ENCODE measurements around the gene BRD7.
A peak's percentile ranks its signal among the peaks of the same experiment; 100 is the strongest.

Gene BRD7

DNA sequence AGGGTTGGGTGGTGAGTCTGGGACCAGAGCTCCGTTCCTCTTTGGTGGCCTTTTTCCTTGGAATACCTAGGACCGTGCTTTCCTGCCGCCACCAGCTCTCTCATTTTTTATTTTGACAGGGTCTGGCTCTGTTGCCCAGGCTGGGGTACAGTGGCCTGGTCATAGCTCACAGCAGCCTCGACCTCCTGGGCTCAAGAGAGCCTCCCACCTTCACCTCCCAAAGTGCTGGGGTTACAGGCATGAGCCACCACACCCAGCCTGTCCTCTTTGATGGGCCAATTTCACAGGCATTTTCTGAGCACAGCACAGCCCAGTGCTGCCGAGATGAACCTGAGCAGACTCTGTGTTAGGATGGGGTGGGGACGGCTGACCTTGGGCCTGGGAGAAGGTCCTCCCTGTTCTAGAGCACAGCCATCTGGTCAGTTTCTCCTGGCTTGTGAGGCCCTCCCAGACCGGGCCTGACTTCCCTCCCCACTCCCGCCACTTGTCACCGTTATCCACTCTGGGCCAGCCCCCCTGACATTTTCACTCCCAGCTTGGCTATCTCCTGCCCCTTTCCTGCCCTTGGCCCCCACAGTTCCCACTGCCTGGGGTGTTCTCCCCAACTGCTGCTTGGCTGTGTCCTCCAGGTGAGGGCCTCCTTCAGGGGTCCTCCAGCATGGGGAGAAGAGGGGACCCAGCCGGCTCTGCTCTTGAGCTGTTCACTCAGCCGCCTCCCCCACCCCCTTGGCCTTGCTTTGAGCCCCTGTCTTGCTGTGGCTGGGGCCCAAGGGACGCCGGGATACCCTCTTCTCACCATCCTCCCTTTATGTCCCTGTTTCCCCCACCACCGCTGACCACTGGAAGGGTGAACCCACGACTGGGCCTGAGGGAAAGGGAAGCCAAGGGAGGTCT, 97.4 kb downstream of the BRD7 start:
- DNase-seq, result no peak

DNA sequence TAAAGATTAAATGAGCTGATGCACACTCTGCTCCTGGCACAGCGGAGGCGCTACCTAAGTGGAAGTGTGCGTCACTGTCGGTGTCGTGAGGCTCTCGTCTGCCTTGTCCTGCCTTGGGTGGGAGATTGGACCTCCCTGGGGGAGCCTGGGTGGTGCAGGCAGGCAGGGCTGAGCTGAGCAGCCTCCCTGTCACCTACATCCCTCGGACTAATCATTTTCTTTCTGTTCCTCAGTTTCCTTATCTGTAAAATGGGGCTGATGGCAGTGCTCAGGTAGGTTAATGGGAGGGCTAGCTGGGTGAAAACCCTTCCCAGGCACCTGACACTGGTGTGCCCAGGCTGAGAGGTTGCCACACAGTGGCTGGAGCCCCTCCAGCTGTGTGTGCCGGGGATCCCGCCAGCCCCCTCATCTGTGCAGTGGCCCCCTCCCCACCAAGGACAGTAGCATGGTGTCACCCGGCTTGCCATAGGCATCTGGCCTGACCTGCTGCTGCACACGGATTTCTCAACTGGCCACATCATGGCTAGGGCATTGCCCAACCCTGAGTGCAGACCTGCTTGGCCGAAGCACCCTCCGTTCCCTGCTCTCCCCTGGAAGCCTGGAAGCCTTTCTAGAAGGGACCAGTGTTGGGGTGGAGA, 98.2 kb downstream of the BRD7 start:
- no peak for DNase-seq

- DNase-seq, result no peak
Observed at GRCh38 chr16:50269769-50270509, 98.8 kb downstream of the BRD7 start.

GRCh38 chr16:50269061-50269705, 99.6 kb downstream of the BRD7 start:
- DNase-seq, result no peak

DNA sequence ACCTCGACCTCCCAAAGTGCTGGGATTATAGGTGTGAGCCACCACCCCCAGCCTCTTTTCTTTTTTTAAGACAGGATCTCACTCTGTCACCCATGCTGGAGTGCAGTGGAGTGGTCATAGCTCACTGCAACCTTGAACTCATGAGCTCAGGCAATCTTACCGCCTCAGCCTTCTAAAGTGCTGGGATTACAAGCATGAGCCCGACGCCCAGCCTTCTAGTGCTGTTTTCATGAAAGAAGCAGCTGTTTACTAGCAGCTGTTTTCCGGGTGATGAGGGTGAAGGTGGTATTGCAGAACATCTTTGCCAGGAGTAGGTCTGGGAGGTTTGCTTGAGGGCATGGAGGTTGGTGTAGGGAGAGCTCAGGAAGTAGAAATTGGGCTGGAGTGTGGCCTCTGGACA, 100.4 kb downstream of the BRD7 start:
- no peak for DNase-seq

- DNase-seq, result no peak
Observed at GRCh38 chr16:50267651-50268050, 101.1 kb downstream of the BRD7 start.

DNA sequence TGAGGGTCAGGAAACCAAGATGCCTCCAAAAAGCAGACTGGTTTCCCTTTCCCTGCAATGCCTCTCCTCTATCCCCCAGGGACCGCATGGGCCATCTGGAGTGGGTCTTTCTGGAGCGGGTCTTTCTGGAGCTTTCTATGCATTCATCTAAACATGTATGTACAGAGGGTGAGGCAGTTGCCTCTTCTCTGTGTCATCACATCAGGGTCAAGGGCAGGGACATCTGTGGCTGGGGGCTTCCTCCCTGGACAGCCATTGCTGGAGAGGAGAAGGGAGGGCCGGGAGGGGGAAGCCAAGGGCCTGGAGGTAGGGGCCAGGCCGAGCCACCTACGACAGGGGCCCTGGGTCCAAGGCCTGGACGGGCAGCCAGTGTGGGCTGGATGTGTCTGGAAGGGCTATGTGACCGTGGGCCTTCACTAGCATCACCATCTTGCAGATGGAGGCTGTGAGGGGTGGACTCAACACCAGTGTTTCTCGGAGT, 101.6 kb downstream of the BRD7 start:
- DNase-seq, result peak in 1 of 2 experiments; percentile 14

DNA sequence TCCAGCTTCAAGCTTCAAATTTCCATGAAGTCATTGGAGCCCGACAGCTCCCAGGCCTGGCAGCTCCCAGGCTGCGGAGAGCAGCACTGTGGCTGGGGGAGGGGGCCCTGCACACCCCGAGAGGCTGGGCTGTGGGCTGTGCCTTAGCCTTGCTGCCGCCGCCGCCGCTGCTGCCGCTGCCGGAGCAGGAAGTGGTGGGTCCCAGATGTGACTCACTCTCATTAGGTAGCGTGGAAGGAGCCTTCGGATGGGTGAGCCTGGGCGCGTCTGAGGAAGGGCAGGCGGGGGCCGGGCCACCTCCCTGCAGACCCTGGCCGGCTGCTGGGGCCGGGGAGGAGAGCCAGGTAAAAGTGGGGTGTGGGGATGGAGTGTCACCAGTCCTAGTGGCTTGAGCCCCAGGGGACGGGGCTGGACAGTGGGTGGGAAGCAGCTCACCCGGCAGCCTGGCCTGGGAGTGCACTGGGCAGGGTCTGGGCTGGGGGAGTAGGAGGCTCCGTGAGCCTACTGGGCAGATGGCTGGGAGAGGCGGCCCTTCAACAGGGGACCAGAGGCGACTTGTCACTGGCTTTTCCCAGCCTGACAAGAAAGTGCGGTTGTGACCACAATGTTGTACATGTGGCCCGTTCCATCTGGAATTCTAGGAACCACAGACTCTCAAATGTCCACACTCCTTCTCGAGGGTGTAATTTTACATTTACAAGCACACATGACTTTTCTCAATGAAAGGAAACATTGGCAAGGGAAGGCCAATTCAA, 102.3 kb downstream of the BRD7 start, which contains the start of gene ADCY7:
Gene ADCY7 (plus strand): TSS at position 215 of the 755 bp plus-strand sequence. CDS start 21,629 bp downstream, outside the sequence.
- DNase-seq, result no peak
